Right lobe of liver (tissue), 4 donors: ENCODE results near the gene SDHD.

Source experiments
- POLR2A ChIP-seq: fragments of 450-650 bp; IDR thresholded peaks from one replicate; pipeline ENCODE4 v1.6.1; 2017; ENCODE audit warnings: antibody characterized with exemption, mild to moderate bottlenecking
- TF ChIP-seq, protein P1 (sequence below), 4 donors: fragments of 200-600 bp in 3 of 4; fragments of 450-650 bp in 1 of 4; IDR thresholded peaks; one replicate each; pipeline versions ENCODE4 v1.5.1 to v1.8.0; 2016 to 2022; ENCODE audit warnings: antibody characterized with exemption in 4 of 4, mild to moderate bottlenecking in 2 of 4
- donor health status: DM: no; HTN: no; CAD: no.
- donor health status: DM: no; HTN: no; CAD: no.
- donor health status: DM: no; HTN: yes; CAD: no.

- TF ChIP-seq, protein P1, sequence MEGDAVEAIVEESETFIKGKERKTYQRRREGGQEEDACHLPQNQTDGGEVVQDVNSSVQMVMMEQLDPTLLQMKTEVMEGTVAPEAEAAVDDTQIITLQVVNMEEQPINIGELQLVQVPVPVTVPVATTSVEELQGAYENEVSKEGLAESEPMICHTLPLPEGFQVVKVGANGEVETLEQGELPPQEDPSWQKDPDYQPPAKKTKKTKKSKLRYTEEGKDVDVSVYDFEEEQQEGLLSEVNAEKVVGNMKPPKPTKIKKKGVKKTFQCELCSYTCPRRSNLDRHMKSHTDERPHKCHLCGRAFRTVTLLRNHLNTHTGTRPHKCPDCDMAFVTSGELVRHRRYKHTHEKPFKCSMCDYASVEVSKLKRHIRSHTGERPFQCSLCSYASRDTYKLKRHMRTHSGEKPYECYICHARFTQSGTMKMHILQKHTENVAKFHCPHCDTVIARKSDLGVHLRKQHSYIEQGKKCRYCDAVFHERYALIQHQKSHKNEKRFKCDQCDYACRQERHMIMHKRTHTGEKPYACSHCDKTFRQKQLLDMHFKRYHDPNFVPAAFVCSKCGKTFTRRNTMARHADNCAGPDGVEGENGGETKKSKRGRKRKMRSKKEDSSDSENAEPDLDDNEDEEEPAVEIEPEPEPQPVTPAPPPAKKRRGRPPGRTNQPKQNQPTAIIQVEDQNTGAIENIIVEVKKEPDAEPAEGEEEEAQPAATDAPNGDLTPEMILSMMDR (IDR thresholded peaks at IDR 0.05), result no peak
- TF ChIP-seq POLR2A, result no peak
These were observed 49.1 kb upstream of the SDHD start for GRCh38 chr11:112037527-112037926.
